NCI-H345 treated with DMSO at 0.1 percent for 48 hours (cell line): ENCODE measurements around the gene SIL1.

ENCODE experiments used
- DNase-seq: peaks from one replicate; lab custom pipeline; 2025; ENCODE audit not compliant: unreplicated experiment; lab: John Stamatoyannopoulos, UW

SIL1 gene

GRCh38 chr5:138962614-138963370, 235.4 kb downstream of the SIL1 start:
- no peak for DNase-seq

- no peak for DNase-seq
Observed at GRCh38 chr5:138961729-138962128, 236.4 kb downstream of the SIL1 start.

GRCh38 chr5:138961221-138961620, 236.9 kb downstream of the SIL1 start:
- DNase-seq, result peak; percentile 42

- peak; percentile 90 for DNase-seq
Observed at GRCh38 chr5:138960145-138960692, 237.9 kb downstream of the SIL1 start.

GRCh38 chr5:138956801-138957200, 241.4 kb downstream of the SIL1 start:
- DNase-seq, result no peak

- DNase-seq, result no peak
Observed at GRCh38 chr5:138955671-138956295, 242.4 kb downstream of the SIL1 start.

- DNase-seq, result peak; percentile 93
Observed at GRCh38 chr5:138955013-138955660, 243.0 kb downstream of the SIL1 start.

- peak; percentile 93 for DNase-seq
Observed at GRCh38 chr5:138954257-138955012, 243.7 kb downstream of the SIL1 start.

GRCh38 chr5:138953387-138954256, 244.5 kb downstream of the SIL1 start:
- DNase-seq, result peak; percentile 93

GRCh38 chr5:138952962-138953361, 245.2 kb downstream of the SIL1 start:
- DNase-seq, result no peak

- no peak for DNase-seq
Observed at GRCh38 chr5:138951986-138952735, 246.0 kb downstream of the SIL1 start.

- no peak for DNase-seq
Observed at GRCh38 chr5:138951091-138951985, 246.8 kb downstream of the SIL1 start.

GRCh38 chr5:138950421-138951031, 247.6 kb downstream of the SIL1 start:
- DNase-seq, result no peak

- no peak for DNase-seq
Observed at GRCh38 chr5:138949988-138950387, 248.2 kb downstream of the SIL1 start.

- no peak for DNase-seq
Observed at GRCh38 chr5:138949223-138949574, 249.0 kb downstream of the SIL1 start.

- DNase-seq, result no peak
Observed at GRCh38 chr5:138948471-138949222, 249.5 kb downstream of the SIL1 start.

GRCh38 chr5:138947780-138948179, 250.4 kb downstream of the SIL1 start:
- DNase-seq, result no peak
